HCT116 (cell line): ENCODE measurements around the gene NSFL1C.

Experiments used
- CEBPB ChIP-seq: IDR thresholded peaks from 2 replicates; pipeline ENCODE4 v1.6.1; 2012; ENCODE audit warnings: low read depth
- CTCF ChIP-seq, 3 experiments: fragments of 200-600 bp in 1 of 3; sonication (generic) in 1 of 3; IDR thresholded peaks in 2 of 3; conservative IDR thresholded peaks in 1 of 3; 2 replicates each; pipeline ENCODE4 v1.5.1; 2012 to 2017; ENCODE audit warnings: low read depth in 2 of 3, low read length in 2 of 3, antibody characterized with exemption in 1 of 3, borderline replicate concordance in 1 of 3, control low read depth in 1 of 3, mild to moderate bottlenecking in 1 of 3, mixed read lengths in 1 of 3, mixed run types in 1 of 3, moderate library complexity in 1 of 3; ENCODE audit not compliant: insufficient read depth in 1 of 3
- EZH2 ChIP-seq: fragments of 200-600 bp; sonication (generic); IDR thresholded peaks from 2 replicates; pipeline ENCODE4 v1.6.1; 2017; ENCODE audit warnings: antibody characterized with exemption, mixed run types
- FOSL1 ChIP-seq: IDR thresholded peaks from 2 replicates; pipeline ENCODE4 v1.6.1; 2012; ENCODE audit warnings: low read depth
- JUND ChIP-seq: IDR thresholded peaks from 2 replicates; pipeline ENCODE4 v1.6.1; 2012
- POLR2AphosphoS5 ChIP-seq: IDR thresholded peaks from 2 replicates; pipeline ENCODE4 v1.6.1; 2011; ENCODE audit warnings: mild to moderate bottlenecking, low read depth, low read length, moderate library complexity
- RAD21 ChIP-seq: IDR thresholded peaks from 2 replicates; pipeline ENCODE4 v1.6.1; 2012; ENCODE audit warnings: low read depth, mild to moderate bottlenecking
- SRF ChIP-seq: IDR thresholded peaks from 2 replicates; pipeline ENCODE4 v1.6.1; 2012; ENCODE audit warnings: low read depth
- ZNF274 ChIP-seq: fragments of 200-500 bp; sonication (Bioruptor generic); IDR thresholded peaks from 2 replicates; pipeline ENCODE4 v1.6.1; 2014; ENCODE audit warnings: mild to moderate bottlenecking, low read depth, low read length, inconsistent platforms

- TF ChIP-seq RAD21 (no peak), JUND (no peak), ZNF274 (no peak), SRF (no peak), EZH2 (no peak), CTCF (IDR thresholded peaks at IDR 0.05 in 2 of 3, conservative IDR thresholded peaks at IDR 0.05 in 1 of 3; ENCODE audit: borderline replicate concordance in 1 of 3, insufficient read depth in 1 of 3, low read depth in 2 of 3, low read length in 2 of 3) (no peak), CEBPB (no peak), POLR2AphosphoS5 (no peak), FOSL1 (no peak)
Observed at GRCh38 chr20:1394686-1395085, 72.0 kb downstream of the NSFL1C start.
